Right renal pelvis (tissue), 4 donors: ENCODE results near the gene ADORA1. TPM values are rescaled to one million over a fixed set of nuclear protein-coding genes. Genes with fewer than 3 reads are reported as not detected.

Experiments used
- DNase-seq, 4 donors: peaks; one replicate each; pipeline ENCODE4 v3.0.0-alpha.2; 2013; ENCODE audit warnings: low read depth in 4 of 4, low spot score in 3 of 4, missing footprints in 1 of 4
- polyA plus RNA-seq, 4 donors: library from polyadenylated mRNA; unstranded; fragments of 120-200 nt; gene quantifications; one replicate each; pipeline ENCODE4 v1.2.1, GENCODE V29; 2013; ENCODE audit not compliant: insufficient read length in 4 of 4

ADORA1 gene
- polyA plus RNA-seq: 1 to 10 TPM; 5.8 to 6.9 (median 6.5) TPM

DNA sequence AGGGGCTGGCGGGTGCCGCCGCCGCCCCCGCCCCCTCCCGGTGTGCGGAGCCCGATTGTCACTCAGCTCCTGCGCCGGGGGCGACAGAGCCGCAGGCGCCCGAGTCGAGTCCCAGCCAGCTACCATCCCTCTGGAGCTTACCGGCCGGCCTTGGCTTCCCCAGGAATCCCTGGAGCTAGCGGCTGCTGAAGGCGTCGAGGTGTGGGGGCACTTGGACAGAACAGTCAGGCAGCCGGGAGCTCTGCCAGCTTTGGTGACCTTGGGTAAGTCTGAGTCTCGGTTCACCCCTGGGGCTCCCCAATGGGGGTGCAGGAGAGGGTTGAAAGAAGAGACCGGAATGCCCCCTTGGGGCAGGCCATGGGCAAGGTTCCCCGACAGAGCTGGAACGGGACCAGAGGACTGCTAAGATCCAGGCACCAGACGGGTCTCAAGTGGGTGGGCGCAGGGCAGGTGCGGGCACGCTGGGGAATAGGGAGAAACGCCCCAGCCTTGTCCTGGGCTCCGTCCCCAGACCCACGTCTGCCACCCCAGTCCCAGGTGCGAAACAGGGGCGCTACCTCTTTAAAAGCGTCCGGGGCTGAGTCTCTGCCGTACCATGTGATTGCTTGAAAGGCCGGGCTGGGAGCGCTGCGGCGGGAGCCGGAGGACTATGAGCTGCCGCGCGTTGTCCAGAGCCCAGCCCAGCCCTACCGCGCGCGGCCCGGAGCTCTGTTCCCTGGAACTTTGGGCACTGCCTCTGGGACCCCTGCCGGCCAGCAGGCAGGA is at the start of gene ADORA1:
ADORA1 (plus strand) TSS at position 61 of the 765 bp plus-strand sequence. CDS start 1,116 bp downstream, outside the sequence.
- DNase-seq: no peak

- no peak for DNase-seq
These were observed 49.6 kb upstream of the ADORA1 start for GRCh38 chr1:203077956-203078355.

DNA sequence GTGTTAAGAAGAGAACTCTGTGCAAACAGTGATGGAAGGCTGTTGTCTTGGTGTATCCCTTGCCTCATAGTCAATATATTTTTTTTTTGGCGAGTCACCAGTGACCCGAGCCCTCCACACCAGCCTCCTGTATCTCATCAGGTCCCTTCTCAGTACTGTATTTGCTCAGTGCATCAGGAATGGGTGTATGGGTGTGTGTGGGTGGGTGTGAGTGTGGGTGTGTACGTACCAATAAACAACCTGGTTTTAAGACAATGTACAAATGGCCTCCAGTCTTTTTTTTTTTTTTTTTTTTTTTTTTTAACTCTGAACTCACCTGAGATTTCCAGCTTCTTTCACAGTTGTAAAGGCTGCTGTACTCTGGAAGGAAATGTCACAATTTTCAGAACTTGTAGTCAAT is 49.0 kb upstream of the ADORA1 start:
- DNase-seq: no peak

DNA sequence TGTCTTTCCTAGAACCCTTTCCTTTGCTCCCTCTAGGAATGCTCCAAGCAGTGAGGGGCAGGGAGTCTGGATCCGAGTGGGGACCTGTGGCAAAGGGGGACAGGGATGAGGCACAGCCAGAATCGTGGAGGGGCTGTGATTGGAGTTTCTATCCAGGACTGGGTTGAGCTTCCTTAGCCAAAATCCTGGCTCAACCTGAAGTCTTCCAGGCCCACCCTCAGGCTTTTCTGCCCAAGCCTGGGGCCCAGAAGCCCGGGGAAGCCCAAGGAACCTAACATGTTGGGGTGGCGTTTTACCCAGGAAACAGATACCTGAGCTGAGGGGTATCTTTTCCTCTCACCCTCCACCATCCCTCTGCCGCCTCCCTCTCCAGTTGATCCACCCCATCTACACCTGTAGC is 47.1 kb upstream of the ADORA1 start:
- DNase-seq: no peak

- DNase-seq: no peak
These were observed 45.9 kb upstream of the ADORA1 start for GRCh38 chr1:203081465-203082230.

- no peak for DNase-seq
These were observed 45.4 kb upstream of the ADORA1 start for GRCh38 chr1:203082231-203082505.

DNA sequence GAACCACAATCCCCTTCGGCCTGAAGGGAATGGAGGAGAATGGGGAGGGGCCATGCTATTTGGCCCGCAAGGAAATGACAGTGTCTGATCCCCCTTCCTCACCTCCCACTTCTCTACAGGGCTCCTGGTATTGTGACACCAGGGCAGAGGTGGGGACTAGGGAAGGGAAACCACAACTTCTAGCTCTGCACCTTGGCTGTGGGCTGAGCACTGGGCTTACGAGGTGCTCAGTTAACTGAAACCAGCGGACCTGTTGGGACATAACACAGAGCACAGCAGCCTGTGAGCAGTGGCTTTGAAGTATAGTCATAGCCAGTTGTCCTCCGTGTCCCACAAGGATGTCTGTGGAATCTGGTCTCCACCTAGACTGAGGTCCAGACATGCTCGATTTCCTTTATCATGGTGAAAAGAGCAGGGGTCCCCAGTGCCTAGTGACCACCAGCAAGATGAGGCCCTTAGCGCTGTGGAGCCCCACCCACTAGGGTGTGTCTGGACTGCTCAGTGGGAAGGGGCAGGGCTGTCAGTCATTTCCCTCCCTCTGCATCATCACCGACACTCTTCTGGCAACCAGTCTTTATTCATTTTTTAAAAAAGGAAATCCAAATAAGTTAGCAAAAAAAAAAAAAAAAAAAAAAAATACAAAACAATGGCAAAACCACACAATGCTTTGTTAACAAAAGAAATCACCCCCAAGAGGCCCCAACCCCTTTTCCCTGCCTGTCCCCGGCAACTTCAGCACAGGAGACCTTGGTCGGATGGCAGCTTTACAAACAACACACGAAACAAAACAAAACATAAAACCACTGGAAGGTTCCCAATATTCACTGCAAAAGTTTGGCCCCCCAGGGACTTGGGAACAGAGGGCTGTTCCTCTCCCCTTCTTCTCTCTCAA is 44.7 kb upstream of the ADORA1 start:
- DNase-seq: no peak

DNA sequence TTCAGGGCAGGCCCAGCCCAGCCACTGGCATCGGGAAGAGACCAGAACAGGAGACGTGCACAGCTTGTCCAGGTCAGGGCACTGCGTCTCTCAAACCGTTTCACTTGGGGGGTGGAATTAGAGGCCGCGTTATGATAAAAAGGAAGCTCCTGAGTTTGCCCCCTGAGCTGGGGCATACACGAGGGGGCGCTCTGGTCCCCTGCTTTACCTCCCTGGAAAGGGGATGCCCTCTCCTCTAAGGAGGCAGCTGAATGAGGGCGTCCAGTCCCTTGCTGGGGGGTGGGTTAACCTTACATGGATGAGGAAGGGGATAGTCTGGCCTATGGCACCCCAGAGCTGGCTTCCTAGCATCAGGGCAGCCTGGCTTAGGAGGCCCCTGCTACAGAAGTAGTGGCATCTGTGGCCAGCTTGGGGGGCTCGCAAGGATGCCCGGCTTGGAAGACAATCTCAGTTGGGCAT is 44.0 kb upstream of the ADORA1 start:
- no peak for DNase-seq

GRCh38 chr1:203084588-203085527 is 42.7 kb upstream of the ADORA1 start:
- DNase-seq: no peak

- DNase-seq: no peak
These were observed 41.8 kb upstream of the ADORA1 start, which contains the start of gene MYOG for GRCh38 chr1:203085528-203086406. Gene MYOG (minus strand): TSS chr1:203086012. CDS start chr1:203085961, 51 bp downstream.

DNA sequence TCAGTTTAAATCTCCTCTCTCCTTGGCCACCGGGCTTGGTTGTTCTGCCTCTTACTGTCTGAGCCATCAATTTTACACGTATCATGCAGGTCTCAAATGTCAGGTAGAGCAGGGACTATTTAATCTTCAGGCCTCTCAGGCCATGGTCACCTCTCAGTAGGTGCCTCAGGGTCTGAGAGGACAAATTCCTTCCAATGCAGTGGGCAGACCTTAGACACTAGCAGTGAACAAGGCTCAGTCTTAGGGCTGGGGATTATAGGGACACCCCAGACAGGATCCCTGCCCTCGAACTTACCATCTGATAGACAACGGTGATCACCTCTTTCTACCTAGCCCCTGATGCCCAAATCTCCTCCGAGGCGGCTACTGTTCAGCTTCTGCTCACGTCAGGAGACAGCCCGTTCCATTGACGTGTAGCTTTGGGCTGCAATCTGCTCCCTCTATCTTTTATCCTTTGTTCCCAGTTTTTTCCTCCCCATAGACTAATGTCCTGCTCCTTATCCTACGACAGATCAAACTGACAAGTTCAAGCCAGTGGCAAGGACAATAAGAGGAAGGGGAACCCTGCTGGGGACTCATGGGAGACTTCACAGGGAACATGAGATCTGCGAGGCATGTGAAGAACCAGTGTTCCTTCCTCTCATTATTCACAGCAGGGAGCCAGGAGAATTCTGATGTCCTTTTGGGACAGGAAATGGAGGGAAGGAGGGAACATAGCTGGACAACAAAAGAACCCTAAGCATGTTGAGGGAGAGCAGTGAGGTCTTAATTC is 40.3 kb upstream of the ADORA1 start:
- DNase-seq: no peak

DNA sequence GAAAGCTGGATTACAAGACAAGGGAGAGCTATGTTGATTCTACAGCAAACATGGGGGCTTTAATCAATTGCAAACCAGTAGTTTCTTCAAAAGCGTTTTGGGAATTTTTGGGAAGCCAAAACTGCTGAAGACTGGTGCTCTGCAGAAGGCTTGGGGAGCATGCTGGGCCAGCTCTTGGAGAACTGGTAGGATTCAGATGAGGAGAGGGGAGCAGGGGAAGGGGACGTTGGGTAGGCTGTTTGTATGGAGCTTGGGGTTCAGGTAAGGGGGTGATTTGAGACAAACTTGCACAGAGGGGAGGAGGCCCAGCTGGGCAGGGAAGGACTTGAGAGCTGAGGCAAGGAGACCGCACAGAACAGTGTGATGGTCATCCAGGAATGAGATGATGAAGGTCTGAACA is 39.1 kb upstream of the ADORA1 start:
- no peak for DNase-seq

DNA sequence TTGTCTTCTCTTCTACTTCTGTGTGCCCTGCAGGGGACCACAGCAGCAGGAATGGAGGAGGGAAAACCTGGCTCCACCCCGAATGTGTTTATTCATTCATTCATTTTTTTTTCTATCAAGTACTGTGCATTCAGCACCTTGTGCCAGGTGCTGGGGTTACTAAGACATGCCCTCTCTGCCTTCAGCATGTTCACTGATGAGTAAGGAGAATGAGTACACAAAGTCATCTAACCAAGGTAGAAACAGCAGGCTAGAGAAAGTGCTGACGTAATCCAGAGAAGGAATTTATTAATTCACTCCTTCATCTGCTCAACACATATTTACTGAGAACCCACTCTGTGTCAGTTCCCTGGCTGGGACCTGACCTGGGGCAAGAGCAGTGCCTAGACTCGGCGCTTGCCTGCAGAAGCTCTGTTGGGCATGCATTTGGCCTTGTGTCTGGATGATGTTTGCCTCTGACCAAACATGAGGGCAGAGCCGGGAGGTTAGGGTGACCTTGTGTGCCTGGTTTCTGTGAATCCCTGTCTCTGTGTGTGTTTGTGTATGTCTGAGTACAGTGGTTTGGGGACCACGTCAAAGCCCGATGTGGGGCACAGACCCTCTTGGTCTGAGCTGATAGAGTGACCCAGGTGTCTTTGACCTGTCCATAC is 38.4 kb upstream of the ADORA1 start:
- DNase-seq: no peak

GRCh38 chr1:203089651-203090045 is 37.9 kb upstream of the ADORA1 start:
- no peak for DNase-seq

- DNase-seq: no peak
These were observed 36.9 kb upstream of the ADORA1 start for GRCh38 chr1:203090421-203091198.

DNA sequence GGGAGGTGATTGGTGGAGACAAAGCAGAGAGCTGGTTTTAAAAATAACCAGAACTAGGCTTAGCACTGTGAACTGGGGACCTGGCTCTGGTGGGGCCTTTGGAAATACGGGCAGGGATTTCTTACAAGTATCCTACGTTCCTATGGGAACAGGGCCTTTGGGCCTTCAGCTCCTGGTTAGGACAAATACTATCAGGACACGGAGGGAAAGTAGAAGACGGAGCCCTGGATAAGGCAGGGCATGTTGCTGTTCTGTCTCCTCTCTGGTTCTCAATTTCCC is 36.4 kb upstream of the ADORA1 start:
- DNase-seq: no peak

- DNase-seq: no peak
These were observed 35.7 kb upstream of the ADORA1 start for GRCh38 chr1:203091761-203092330.
